WTC11 (cell line): ENCODE data around the gene TMEM151A. TPM values are rescaled to one million over a fixed set of nuclear protein-coding genes. Genes with fewer than 3 reads are reported as not detected.
A peak's percentile ranks its signal among the peaks of the same experiment; 100 is the strongest.

Experiments
- ATAC-seq: fragments of 200-7000 bp; cut with Tn5 transposase; 2 replicates; pipeline ENCODE4 v1.10.0; 2021; ENCODE audit warnings: mild to moderate bottlenecking, moderate library complexity
- CTCF ChIA-PET: fragments of 300-600 bp; sonication (Branson Sonifier 250); formaldehyde crosslinking; loops from one replicate; lab custom pipeline; 2021; ENCODE audit warnings: antibody characterized with exemption; lab: Charles Lee
- POLR2A ChIA-PET: fragments of 350-600 bp; sonication (Branson Sonifier 250); formaldehyde crosslinking; loops from one replicate; lab custom pipeline; 2021; ENCODE audit warnings: antibody characterized with exemption; lab: Charles Lee
- DNase-seq: peaks from one replicate; pipeline ENCODE4 v3.0.0; 2021; ENCODE audit warnings: low spot score
- H3K27ac Mint-ChIP-seq: 2 replicates; pipeline ENCODE4 v1.8.0; 2021; ENCODE audit warnings: mixed read lengths
- H3K27me3 Mint-ChIP-seq: 2 replicates; pipeline ENCODE4 v1.8.0; 2021; ENCODE audit warnings: low read depth, mild to moderate bottlenecking, moderate library complexity, mixed read lengths
- H3K36me3 Mint-ChIP-seq: 2 replicates; pipeline ENCODE4 v1.8.0; 2021; ENCODE audit warnings: mixed read lengths
- H3K4me1 Mint-ChIP-seq: 2 replicates; pipeline ENCODE4 v1.8.0; 2022; ENCODE audit warnings: mixed read lengths
- H3K4me3 Mint-ChIP-seq: 2 replicates; pipeline ENCODE4 v1.8.0; 2021; ENCODE audit warnings: mild to moderate bottlenecking, moderate library complexity, mixed read lengths
- H3K9me3 Mint-ChIP-seq: 2 replicates; pipeline ENCODE4 v1.8.0; 2021; ENCODE audit warnings: mixed read lengths
- AFF4 ChIP-seq: sonication (generic); formaldehyde crosslinking; IDR thresholded peaks from 2 replicates; pipeline ENCODE4 v1.8.1; 2023; ENCODE audit warnings: mild to moderate bottlenecking, missing genetic modification reagents, borderline replicate concordance
- ATF1 ChIP-seq: sonication (generic); formaldehyde crosslinking; IDR thresholded peaks from 2 replicates; pipeline ENCODE4 v1.8.1; 2023; ENCODE audit warnings: mild to moderate bottlenecking, moderate library complexity, missing genetic modification reagents
- CREM ChIP-seq: sonication (generic); formaldehyde crosslinking; IDR thresholded peaks from 2 replicates; pipeline ENCODE4 v1.8.1; 2022; ENCODE audit warnings: mild to moderate bottlenecking, missing genetic modification reagents, moderate library complexity
- ETV6 ChIP-seq: sonication (generic); formaldehyde crosslinking; IDR thresholded peaks from 2 replicates; pipeline ENCODE4 v1.8.1; 2022; ENCODE audit warnings: mild to moderate bottlenecking, missing genetic modification reagents
- FOXP1 ChIP-seq: sonication (generic); formaldehyde crosslinking; IDR thresholded peaks from 2 replicates; pipeline ENCODE4 v1.8.0; 2022; ENCODE audit warnings: missing genetic modification reagents, mild to moderate bottlenecking, moderate library complexity, borderline replicate concordance
- GABPB1 ChIP-seq: sonication (generic); formaldehyde crosslinking; IDR thresholded peaks from 2 replicates; pipeline ENCODE4 v1.8.1; 2023; ENCODE audit warnings: mild to moderate bottlenecking, missing genetic modification reagents
- HMGXB4 ChIP-seq: sonication (generic); formaldehyde crosslinking; IDR thresholded peaks from 2 replicates; pipeline ENCODE4 v1.8.1; 2023; ENCODE audit warnings: mild to moderate bottlenecking, moderate library complexity, missing genetic modification reagents
- IRF2 ChIP-seq: sonication (generic); formaldehyde crosslinking; IDR thresholded peaks from 2 replicates; pipeline ENCODE4 v1.8.0; 2022; ENCODE audit warnings: low read depth, missing genetic modification reagents, borderline replicate concordance
- KAT7 ChIP-seq: sonication (generic); formaldehyde crosslinking; IDR thresholded peaks from 2 replicates; pipeline ENCODE4 v1.8.1; 2023; ENCODE audit warnings: missing genetic modification reagents, mild to moderate bottlenecking, borderline replicate concordance
- MAX ChIP-seq: sonication (generic); formaldehyde crosslinking; IDR thresholded peaks from 2 replicates; pipeline ENCODE4 v1.8.0; 2022; ENCODE audit warnings: mild to moderate bottlenecking, missing genetic modification reagents
- NFATC4 ChIP-seq: fragments of 250-450 bp; sonication (Bioruptor Pico); IDR thresholded peaks from 2 replicates; pipeline ENCODE4 v1.9.0; 2021; ENCODE audit warnings: mild to moderate bottlenecking
- NR1H2 ChIP-seq: sonication (generic); formaldehyde crosslinking; IDR thresholded peaks from 2 replicates; pipeline ENCODE4 v1.9.0; 2021; ENCODE audit warnings: mild to moderate bottlenecking, moderate library complexity, missing genetic modification reagents
- NR3C1 ChIP-seq: sonication (generic); formaldehyde crosslinking; conservative IDR thresholded peaks from 2 replicates; pipeline ENCODE4 v1.8.1; 2023; ENCODE audit warnings: low read depth, mild to moderate bottlenecking, missing genetic modification reagents
- SMAD4 ChIP-seq: sonication (generic); formaldehyde crosslinking; IDR thresholded peaks from 2 replicates; pipeline ENCODE4 v1.8.0; 2022; ENCODE audit warnings: mild to moderate bottlenecking, missing genetic modification reagents
- SP1 ChIP-seq: sonication (generic); formaldehyde crosslinking; conservative IDR thresholded peaks from 2 replicates; pipeline ENCODE4 v1.8.1; 2022; ENCODE audit warnings: missing genetic modification reagents
- TP53 ChIP-seq: sonication (generic); formaldehyde crosslinking; IDR thresholded peaks from 2 replicates; pipeline ENCODE4 v1.8.1; 2023; ENCODE audit warnings: mild to moderate bottlenecking, missing genetic modification reagents
- ZNF532 ChIP-seq: fragments of 250-450 bp; sonication (Bioruptor Pico); IDR thresholded peaks from 2 replicates; pipeline ENCODE4 v1.9.0; 2021; ENCODE audit warnings: mild to moderate bottlenecking, borderline replicate concordance
- total RNA-seq: library from RNA; stranded (reverse); gene quantifications from 3 replicates; pipeline ENCODE4 v1.2.3, GENCODE V29; 2021

Gene TMEM151A
- total RNA-seq, 1 experiment from 2014 or later, result 2.2 TPM

GRCh38 chr11:66277471-66278362 lies 14.0 kb upstream of the TMEM151A start, which contains the start of gene CNIH2:
CNIH2 (plus strand) TSS chr11:66278175; CDS start chr11:66278457, 282 bp downstream.
- H3K27me3 Mint-ChIP-seq, result peaks cover 22% of the 10 kb centered on the region
- peaks cover 18% of the 10 kb centered on the region for H3K4me1 Mint-ChIP-seq
- no peak within 1 kb of the TSS for H3K27ac Mint-ChIP-seq
- TF ChIP-seq ETV6 (CRISPR knock-in tag) (no peak), FOXP1 (CRISPR knock-in tag) (0 out of 2 replicates have a peak, but pooled peaks have one; percentile 20), ZNF532 (CRISPR knock-in tag) (no peak), NR1H2 (CRISPR knock-in tag) (no peak), ATF1 (0 out of 2 replicates have a peak, but pooled peaks have one; percentile 22), HMGXB4 (CRISPR knock-in tag) (no peak), CREM (no peak), IRF2 (no peak), NFATC4 (CRISPR knock-in tag) (peak; percentile 64; the same call in 1 of the 2 replicates), GABPB1 (CRISPR knock-in tag) (no peak), TP53 (CRISPR knock-in tag) (no peak), NR3C1 (CRISPR knock-in tag) (no peak), SMAD4 (CRISPR knock-in tag) (no peak), KAT7 (CRISPR knock-in tag) (no peak), AFF4 (CRISPR knock-in tag) (no peak), MAX (CRISPR knock-in tag) (0 out of 2 replicates have a peak, but pooled peaks have one; percentile 21), SP1 (CRISPR knock-in tag) (0 out of 2 replicates have a peak, but pooled peaks have one; percentile 32)
- no peaks in the 10 kb centered on the region for H3K9me3 Mint-ChIP-seq
- peaks cover 16% of the 10 kb centered on the region for H3K36me3 Mint-ChIP-seq
- ATAC-seq (peak; percentile 28), DNase-seq (peak; percentile 59)
- POLR2A ChIA-PET, result interaction anchor here (0.7 to 1.2 kb wide), 2 partner anchors 9 to 10 kb away, joined by 3 to 4 read pairs; no protein-coding TSS in a partner anchor
- H3K4me3 Mint-ChIP-seq, result peak within 1 kb of the TSS; percentile 65
- CTCF ChIA-PET, result interaction anchor here (0.9 to 1.5 kb wide), 5 partner anchors 10 to 55 kb away, joined by 3 to 7 read pairs (median 5); partner anchors contain the start of genes RAB1B and YIF1A
